Gastroesophageal sphincter (tissue), 3 donors: Measurements from ENCODE around the gene FAM217B.

Experiments used
- CTCF ChIP-seq, 4 experiments: fragments of 200-600 bp in 2 of 4; fragments of 450-650 bp in 2 of 4; sonication (generic) in 1 of 4; IDR thresholded peaks; one replicate each; pipeline ENCODE4 v1.5.1; 2017 to 2019; ENCODE audit warnings: antibody characterized with exemption in 4 of 4, mild to moderate bottlenecking in 2 of 4, moderate library complexity in 2 of 4
- POLR2A ChIP-seq, 2 donors: fragments of 450-650 bp; IDR thresholded peaks; one replicate each; pipeline ENCODE4 v1.6.1; 2017; ENCODE audit warnings: antibody characterized with exemption in 2 of 2, mild to moderate bottlenecking in 2 of 2, moderate library complexity in 1 of 2

GRCh38 chr20:59948212-59948611 is 8.0 kb downstream of the FAM217B start:
- TF ChIP-seq POLR2A (IDR thresholded peaks at IDR 0.05) (no peak), CTCF (IDR thresholded peaks at IDR 0.05) (no peak)
